HG03520 (cell line): ENCODE data around the gene GCC2.
A peak's percentile ranks its signal among the peaks of the same experiment; 100 is the strongest.
"Not testable (repeated sequence)": the region's sequence is repeated elsewhere in the genome, so short reads cannot be mapped to it uniquely, and the experiment has no call there.

ENCODE experiments used
- ATAC-seq: cut with Tn5 transposase; IDR thresholded peaks from one replicate; pipeline ENCODE4 v1.9.1; 2021; ENCODE audit warnings: mild to moderate bottlenecking, moderate library complexity; ENCODE audit not compliant: unreplicated experiment

The GCC2 gene

DNA sequence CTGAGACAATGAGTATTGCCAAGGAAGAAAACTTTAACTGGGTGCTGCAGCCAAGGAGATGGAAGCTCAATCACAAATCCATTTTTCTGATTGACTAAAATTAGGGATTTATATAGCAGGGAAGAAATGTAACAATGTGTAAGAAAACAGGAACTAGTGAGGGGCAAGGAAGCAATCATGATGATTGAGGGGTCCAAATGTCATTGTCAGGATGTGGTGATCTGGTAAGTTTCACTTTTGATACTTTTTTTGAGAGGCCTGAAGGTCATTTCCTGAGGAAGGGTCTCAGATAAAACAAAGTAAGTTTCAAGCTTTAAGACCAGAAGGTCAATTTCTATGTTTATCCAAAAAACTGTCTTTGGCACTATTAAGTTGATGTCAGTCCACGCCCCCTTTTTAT lies 12.0 kb upstream of the GCC2 start:
- no peak for ATAC-seq

DNA sequence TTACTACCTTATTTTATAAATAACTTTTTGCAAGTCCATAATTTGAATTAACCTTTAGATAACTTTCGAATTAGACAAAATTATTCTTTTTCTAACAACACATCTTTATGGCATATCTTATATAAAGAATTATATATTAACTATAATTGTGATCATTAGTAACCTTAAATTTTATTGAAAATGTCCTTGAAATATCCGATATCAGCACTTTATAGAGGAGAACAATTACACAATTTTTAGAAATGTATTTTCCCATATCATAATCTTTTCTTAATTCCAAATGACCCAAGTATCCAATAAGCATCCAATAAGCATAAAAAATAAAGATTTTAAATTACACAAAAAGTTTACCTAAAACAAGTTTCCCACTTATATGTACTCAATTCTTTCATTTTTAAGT lies 7.3 kb upstream of the GCC2 start:
- ATAC-seq: no peak

DNA sequence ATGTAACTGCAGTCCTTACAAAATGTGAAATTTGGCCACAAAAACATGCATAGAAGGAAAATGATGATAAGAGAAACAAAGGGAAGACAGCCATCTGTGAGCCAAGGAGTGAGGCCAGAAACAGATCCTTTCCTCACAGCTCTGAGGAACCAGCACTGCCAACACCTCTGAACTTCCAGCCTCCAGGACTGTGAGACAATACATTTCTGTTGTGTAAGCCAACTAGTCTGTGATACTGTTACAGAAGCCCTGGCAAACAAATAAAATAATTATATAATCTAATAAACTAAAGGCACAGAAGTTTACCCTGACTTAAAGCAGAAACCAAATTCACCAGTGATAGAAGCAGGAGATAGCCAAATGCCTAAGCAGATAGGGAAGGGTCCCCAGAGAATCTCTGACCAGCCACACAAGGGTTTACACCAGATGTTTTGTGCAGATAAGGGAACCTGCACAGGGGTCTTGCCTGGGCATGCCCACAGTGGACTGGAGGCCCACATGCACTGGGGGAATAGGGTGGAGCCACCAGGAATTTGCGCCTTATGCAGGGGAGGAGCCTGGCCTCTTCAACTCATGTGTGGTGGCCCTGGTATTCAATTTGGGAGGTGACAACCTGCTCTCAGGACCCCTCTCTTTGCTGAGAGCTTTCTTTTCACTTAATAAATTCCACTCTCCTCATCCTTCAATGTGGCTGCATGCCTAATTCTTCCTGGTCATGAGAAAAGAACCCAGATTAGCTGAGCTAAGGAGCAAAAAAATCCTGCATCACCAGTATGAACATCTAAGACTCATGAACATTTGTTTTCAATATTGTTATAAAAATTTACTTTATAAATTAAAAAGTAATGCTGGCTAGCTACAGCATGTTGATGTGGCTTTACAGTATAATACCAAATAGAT lies 3.8 kb upstream of the GCC2 start:
- no peak for ATAC-seq

DNA sequence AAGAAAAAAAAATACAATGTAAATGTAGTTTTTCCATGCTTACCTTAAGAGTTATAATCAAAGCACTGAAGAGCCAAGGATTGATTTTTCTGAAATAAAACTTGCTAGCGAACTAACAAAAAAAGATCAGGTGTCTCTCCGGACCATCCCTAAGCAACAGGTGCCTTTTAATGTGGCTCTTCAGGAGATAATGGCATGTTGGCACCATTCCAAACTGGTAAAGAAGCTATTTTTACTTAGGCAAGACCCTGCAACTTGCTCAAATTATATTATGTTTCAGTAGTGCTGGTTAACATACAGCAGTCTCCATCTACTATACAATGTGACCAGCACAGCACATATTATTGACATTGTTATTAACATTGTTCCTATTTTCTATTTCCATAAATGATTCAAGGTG lies 2.3 kb upstream of the GCC2 start:
- no peak for ATAC-seq

DNA sequence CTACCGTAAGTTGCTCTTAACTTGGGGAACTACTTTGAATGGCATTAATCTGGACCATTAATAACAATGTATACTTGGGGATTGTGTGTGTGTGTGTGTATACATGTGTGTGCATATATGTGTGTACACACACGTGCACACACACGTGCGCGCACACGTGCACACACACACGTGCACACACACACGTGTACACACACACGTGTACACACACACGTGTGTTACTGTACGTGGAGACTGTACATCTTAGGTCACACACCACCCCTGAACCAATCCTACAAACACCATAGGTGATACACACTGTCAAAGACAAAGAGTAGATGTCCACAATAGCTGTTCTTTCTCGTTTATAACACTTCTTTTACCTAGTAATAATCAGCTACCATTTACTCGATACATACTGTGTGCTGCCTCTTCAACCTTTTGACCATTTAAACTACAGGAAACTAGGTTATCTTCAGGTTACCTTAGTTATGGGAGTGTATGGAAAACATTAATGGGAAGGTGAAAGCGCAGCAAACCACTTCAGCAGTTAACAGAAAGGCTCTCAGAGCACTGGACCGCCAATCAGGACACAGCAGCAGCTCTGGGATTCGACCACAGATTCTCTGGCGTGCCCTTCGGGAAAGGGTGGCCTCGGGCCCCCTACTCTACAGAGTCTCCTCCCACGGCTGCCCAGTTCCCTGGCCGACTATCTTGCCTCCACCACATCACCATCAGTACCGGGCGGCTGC lies 894 bp upstream of the GCC2 start:
- no peak for ATAC-seq

DNA sequence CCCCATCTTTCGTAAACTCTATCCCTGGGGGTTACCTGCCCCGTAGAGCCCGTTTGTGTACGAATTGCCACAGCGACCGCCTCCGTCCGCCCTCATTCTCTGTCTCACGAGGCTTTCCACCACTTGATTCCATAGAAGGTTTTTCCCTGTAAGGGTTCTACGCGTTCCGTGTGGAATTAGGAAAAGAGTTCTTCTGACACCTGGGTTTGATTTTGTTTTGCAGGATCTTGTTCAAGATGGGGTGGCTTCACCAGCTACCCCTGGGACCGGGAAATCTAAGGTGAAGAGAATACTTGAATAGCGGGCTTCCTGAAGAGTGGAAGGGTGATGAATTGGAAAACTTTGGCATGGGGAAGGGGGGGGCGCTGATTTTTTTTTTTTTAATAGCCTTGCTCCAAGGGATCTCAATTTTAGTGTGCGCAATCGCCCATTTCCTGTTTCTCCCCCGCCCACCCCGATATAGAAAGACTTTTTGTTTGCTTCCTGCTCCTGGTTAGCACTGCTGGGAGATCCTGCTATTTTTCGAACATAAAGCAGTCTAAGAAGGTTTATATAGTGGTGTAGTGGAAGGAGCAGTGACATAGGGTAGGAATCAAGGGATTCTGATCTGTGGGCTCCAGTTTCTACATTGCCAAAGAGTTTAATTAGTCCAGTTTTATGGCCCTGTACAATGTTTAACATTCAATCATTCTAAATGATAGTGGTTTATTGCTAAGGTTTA lies 564 bp downstream of the GCC2 start:
- peak; percentile 31 for ATAC-seq

DNA sequence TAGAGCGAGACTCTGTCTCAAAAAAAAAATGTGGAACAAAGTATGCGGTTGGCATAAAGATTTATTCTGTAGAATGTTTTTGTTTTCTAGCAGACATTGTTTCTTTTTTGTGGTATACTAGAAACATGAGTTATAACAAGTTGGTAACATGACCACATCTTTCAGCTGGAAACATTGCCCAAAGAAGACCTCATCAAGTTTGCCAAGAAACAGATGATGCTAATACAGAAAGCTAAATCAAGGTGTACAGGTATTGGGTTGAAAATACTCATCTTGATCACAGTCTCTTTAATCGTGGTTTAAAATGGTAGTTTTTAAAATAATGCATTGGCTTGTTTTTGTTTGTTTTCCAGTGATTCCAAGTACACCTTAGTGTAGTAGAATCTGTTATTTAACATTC lies 1.9 kb downstream of the GCC2 start:
- no peak for ATAC-seq

DNA sequence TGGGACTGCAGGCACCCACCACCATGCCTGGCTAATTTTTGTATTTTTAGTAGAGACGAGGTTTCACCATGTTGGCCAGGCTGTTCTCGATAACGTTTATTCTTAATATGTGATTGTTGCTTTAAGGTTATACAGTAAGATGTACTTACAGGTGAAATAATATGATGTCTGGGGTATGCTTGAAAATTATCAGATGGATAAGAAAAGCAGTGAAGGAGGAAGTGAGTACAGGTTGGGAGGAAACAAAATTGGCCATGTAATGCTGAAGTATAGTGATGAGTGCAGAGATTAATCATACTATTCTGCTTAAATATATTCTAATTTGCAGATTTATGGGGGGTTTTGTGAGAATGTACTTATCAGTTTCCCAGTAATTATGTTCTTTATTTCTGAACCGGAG lies 3.0 kb downstream of the GCC2 start:
- ATAC-seq: no peak

DNA sequence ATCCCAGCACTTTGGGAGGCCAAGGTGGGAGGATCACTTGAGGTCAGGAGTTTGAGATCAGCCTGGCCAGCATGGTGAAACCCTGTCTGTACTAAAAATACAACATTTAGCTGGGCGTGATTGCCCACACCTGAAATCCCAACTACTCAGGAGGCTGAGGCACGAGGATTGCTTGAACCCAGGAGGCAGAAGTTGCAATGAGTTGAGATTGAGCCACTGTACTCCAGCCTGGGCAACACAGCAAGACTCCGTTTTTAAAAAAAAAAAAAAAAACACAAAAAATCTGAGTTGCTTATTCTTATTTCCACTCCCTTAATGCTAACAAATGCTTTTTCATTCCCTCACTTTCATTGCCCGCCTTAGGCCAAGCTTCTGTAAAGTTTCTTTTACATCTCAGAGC lies 4.5 kb downstream of the GCC2 start:
- ATAC-seq: not testable (repeated sequence)

DNA sequence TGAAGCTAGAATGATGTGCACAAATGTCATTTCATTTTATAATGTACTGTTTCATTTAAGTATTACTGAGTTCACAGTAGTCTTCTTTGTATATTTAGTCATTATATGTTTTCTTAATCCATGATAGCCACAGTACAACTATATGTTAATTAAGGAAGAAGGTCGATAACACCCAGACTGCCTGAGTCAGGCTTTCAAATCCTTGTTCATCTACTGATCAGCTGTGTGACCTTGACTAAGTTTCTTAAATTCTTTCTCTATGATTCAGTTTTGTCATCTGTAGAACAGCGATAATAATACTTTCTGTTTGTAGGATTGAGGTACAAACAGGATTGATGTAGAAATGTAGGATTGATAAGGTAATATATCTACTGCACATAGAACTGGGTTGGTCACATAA lies 5.4 kb downstream of the GCC2 start:
- no peak for ATAC-seq

DNA sequence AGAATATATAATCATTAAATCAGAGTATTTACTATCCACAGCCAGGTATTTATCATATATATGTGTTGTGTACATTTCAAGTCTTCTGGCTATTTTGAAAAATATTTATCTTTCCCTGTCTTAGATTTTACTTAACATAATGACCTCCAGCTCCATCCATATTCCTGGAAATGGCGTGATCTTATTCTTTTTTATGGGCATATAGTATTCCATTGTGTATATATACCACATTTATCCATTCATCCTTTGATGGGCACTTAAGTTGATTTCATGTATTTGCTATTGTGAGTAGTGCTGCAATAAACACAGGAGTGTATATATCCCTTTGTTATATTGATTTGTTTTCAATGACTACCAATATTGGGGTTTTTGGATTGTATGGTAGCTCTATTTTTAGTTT lies 6.6 kb downstream of the GCC2 start:
- no peak for ATAC-seq

DNA sequence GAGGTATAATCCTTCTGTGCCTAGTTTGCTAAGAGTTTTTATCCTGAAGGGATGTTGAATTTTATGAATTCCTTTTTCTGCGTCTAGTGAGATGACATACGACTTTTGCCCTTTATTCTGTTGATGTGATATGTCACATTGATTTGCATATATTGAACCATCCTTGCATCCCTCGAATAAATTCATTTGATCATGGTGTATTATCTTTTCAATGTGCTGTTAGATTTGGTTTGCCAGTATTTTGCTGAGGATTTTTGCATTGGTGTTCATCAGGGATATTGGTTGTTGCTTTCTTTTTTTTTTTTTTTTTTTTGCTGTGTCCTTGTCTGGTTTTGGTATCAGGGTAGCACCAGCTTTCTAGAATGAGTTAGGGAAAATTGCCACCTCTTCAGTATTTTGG lies 9.1 kb downstream of the GCC2 start:
- no peak for ATAC-seq

DNA sequence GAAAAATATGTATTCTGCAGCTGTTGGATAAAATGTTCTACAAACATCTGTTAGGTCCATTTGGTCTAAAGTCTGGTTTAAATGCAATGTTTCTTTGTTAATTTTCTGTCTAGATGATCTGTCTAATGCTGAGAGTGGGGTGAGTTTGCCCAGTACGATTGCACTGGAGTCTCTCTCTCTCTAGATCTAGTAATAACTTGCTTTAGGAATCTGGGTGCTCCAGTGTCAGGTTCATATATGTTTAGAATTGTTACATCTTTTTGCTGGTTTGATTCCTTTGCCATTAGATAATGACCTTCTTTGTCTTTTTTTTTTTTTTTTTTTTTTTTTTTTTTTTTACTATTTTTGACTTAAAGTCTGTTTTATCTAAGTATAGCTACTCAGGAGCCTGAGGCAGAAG lies 10.4 kb downstream of the GCC2 start:
- ATAC-seq: no peak

DNA sequence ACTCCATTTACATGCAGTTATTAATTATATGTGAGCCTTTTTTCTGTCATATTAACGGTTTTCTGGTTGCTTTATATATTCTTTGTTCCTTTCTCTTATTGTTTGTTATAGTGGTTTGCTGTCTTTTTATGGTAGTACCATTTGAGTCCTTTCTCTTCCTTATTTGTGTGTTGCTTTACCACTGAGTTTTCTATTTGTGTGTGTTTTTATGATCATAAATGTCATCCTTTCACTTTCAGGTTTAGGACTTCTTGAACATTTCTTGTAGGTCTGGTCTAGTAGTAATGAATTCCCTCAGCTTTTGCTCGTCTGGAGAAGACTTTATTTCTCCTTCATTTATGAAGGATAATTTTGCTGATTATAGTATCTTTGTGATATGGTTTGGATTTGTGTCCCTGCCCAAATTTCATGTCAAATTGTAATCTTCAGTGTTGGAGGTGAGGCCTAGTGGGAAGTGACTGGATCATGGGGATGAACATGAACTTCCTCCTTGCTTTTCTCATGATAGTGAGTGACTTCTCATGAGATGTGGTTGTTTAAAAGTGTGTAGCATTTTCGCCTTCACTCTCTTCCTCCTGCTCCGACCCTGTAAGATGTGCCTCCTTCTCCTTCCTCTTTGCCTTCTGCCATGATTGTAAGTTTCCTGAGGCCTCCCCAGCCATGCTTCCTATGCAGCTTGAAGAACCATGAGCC lies 11.5 kb downstream of the GCC2 start:
- peak; percentile 73 for ATAC-seq

DNA sequence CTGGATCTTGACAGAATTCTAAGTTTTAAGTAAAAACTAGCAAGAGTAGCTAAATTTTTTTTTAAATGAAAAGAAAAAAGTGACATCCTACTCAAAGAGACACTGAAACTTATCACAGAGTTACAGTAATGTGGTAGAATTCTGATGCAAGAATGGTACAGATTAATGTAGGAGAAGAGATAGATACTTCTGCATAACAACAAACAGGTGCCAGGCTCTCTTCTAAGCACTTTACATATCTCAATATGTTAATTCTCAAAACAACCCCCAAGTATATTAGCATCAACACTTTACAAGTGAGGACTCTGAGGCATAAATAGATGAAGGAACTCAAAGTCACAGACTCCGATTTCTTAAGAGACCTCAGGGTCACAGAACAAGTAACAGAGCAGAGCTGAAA lies 28.1 kb downstream of the GCC2 start:
- ATAC-seq: no peak

DNA sequence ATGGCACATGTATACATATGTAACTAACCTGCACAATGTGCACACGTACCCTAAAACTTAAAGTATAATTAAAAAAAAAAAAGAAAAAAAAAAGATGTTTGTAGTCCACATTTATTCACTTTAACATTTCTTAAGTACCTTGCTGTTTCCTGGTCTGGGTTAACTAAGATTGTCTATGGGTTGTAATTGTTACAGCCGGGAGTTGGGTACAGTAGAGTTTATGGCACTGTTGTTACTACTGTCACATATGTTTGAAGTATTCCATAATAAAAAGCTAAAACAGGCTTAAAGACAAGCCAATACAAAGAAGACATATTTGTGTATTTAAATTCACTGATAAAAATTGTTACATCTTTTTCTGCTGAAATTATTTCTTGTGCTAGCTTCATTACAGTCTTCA lies 36.2 kb downstream of the GCC2 start:
- ATAC-seq: no peak

DNA sequence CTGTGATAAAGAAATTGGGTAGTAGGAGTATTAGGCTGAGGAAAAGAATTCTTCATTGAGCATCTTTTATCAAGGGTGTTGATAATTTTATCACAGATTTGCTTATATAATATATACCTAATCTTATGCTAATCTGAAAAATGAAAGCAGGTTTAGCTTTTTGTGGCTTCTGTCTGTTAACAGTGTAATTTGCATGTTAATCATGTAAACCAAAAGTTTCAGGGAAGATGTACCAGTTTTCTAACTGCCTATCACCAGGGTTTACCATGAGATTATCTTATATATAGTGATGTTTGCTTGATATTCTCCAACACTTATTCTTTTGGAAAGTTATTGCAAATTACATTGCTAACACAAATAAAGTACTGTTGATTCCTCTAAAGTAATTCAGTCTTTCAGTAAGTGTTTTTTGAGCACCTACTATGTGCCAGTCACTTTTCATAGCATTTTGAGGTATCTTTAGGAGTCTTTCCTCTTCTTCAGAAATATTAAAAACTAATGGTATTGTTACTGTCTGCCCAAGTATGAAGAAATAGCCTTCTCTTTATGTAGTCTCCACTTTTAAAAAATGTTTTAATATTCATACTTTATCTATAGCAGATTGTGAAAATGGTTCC lies 41.6 kb downstream of the GCC2 start:
- no peak for ATAC-seq

DNA sequence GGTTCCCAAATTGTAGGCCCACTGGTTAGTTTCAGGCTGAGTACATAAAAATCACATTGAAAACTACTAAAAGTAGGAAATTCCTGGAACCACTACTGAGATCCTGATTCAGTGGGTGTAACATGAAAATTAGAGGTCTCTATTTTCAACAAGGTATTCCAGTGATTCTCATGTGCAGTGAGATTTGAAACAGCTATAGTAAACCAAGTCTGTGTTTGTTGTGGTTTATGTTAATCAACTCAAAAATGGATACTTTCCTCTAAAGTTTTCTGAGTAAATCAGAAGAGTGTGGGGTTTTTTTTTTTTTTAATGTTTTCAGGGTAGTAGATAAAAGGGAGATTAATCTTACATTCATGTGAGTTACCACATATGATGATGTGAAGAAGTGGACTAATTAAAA lies 42.8 kb downstream of the GCC2 start:
- ATAC-seq: no peak

DNA sequence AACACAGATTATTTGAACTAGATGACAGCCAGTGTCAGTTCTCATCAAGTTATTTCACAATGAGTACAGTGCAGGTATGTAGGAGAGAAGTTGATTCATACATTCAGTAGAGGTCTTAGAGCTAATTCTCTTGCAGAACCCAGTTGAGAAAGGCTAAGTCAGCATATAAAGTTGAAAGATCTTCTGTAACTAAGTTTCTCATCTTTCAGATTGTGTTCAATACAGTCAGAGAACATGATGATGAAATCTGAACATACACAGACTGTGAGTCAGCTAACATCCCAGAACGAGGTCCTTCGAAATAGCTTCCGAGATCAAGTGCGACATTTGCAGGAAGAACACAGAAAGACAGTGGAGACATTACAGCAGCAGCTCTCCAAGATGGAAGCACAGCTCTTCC lies 43.4 kb downstream of the GCC2 start:
- ATAC-seq: no peak

DNA sequence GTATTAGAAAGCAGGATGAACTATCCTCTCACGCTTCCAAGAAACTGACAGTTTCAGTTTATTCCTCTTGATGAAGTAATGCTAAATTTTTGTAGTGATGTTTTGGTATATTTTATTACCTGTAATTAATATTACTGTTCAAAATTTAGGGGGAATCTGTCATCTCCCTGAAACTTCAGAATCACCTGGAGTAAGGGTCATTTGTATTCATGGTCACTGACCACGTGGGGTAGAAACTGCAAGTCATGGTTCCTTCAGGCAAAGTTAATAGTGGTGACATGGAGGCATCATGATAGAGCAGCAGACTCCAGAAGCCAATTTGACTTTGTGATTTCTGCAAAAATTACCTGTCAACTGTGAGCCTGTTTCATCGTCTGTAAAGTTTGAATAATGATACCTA lies 47.2 kb downstream of the GCC2 start:
- ATAC-seq: not testable (repeated sequence)

DNA sequence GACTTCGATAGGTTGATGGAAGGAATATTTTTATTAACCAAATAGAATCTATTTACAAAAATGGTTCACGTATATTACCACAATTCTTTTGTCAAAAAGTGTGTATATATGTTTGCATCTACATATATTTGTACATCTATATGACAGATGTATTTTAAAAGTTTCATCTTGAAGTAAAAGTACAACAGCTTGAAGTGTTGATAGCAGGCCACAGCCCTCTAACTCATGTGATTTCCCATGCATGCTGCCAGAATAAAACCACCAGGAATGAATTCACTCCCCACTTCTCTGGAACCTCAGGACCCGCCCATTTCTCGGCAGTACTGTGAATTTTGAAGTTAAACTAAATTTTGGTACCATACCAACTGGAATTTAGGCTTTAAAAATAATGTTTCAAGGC lies 58.6 kb downstream of the GCC2 start:
- ATAC-seq: not testable (repeated sequence)
